HepG2 (cell line): ENCODE results near the gene UNC93A. TPM values are rescaled to one million over a fixed set of nuclear protein-coding genes. Genes with fewer than 3 reads are reported as not detected.

Source experiments
- CEBPG ChIP-seq: IDR thresholded peaks from 2 replicates; pipeline ENCODE4 v1.6.1; 2016
- ISL2 ChIP-seq: sonication (generic); formaldehyde crosslinking; IDR thresholded peaks from 2 replicates; pipeline ENCODE4 v1.5.0; 2020; ENCODE audit warnings: missing genetic modification reagents
- KMT2A ChIP-seq: sonication (generic); formaldehyde crosslinking; IDR thresholded peaks from 2 replicates; pipeline ENCODE4 v1.4.0; 2020; ENCODE audit warnings: missing genetic modification reagents
- MLLT10 ChIP-seq: sonication (generic); formaldehyde crosslinking; IDR thresholded peaks from 2 replicates; pipeline ENCODE4 v1.4.0; 2020; ENCODE audit warnings: missing genetic modification reagents
- PPARG ChIP-seq: conservative IDR thresholded peaks from 2 replicates; pipeline ENCODE4 v1.6.1; 2016; ENCODE audit warnings: missing biosample characterization, missing genetic modification reagents
- REL ChIP-seq: sonication (generic); formaldehyde crosslinking; conservative IDR thresholded peaks from 2 replicates; pipeline ENCODE4 v1.8.0; 2022; ENCODE audit warnings: mild to moderate bottlenecking, missing genetic modification reagents, moderate library complexity
- TBP ChIP-seq: sonication (generic); formaldehyde crosslinking; IDR thresholded peaks from 2 replicates; pipeline ENCODE4 v1.5.0; 2020; ENCODE audit warnings: missing genetic modification reagents
- ZNF280B ChIP-seq: sonication (generic); formaldehyde crosslinking; IDR thresholded peaks from 2 replicates; pipeline ENCODE4 v1.5.0; 2020; ENCODE audit warnings: missing genetic modification reagents, mild to moderate bottlenecking, borderline replicate concordance
- ZNF484 ChIP-seq: sonication (generic); formaldehyde crosslinking; IDR thresholded peaks from 2 replicates; pipeline ENCODE4 v1.5.1; 2020; ENCODE audit warnings: mild to moderate bottlenecking, low read depth, missing genetic modification reagents, borderline replicate concordance
- ZNF83 ChIP-seq: sonication (generic); formaldehyde crosslinking; IDR thresholded peaks from 2 replicates; pipeline ENCODE4 v1.4.0; 2020; ENCODE audit warnings: missing genetic modification reagents, mild to moderate bottlenecking, borderline replicate concordance
- polyA plus RNA-seq, 8 experiments: library from polyadenylated mRNA; depleted of rRNA in 3 of 8; stranded (reverse) in 7 of 8; unstranded in 1 of 8; fragments of >200 nt; fragmentation: Illumina TruSeq in 4 of 8; extraction: Trizol in 4 of 8; gene quantifications; 2 replicates each; pipeline versions ENCODE4 v1.2.1 to v1.2.3, GENCODE V29; 2011 to 2016; ENCODE audit warnings: low read depth in 4 of 8, missing spikeins in 1 of 8, mixed read lengths in 1 of 8; ENCODE audit not compliant: insufficient read depth in 1 of 8
- total RNA-seq, 5 experiments: library from RNA; depleted of rRNA; stranded (reverse); fragments of >200 nt; fragmentation: Illumina TruSeq; extraction: Trizol; gene quantifications; 2 replicates each; pipeline ENCODE4 v1.2.3, GENCODE V29; 2016; ENCODE audit warnings: low read depth in 1 of 5
- TF ChIP-seq, protein P1 (sequence below): sonication (generic); formaldehyde crosslinking; IDR thresholded peaks from 2 replicates; pipeline ENCODE4 v1.4.0; 2020; ENCODE audit warnings: missing genetic modification reagents, borderline replicate concordance
- TF ChIP-seq, protein P2 (sequence below): sonication (generic); formaldehyde crosslinking; conservative IDR thresholded peaks from 2 replicates; pipeline ENCODE4 v1.8.0; 2022; ENCODE audit warnings: low read depth, missing genetic modification reagents
- TF ChIP-seq, protein P3 (sequence below): sonication (generic); formaldehyde crosslinking; IDR thresholded peaks from 2 replicates; pipeline ENCODE4 v1.4.0; 2020; ENCODE audit warnings: missing genetic modification reagents
- TF ChIP-seq, protein P4 (sequence below): sonication (generic); formaldehyde crosslinking; IDR thresholded peaks from 2 replicates; pipeline ENCODE4 v1.4.0; 2020; ENCODE audit warnings: mild to moderate bottlenecking, low read depth, missing genetic modification reagents

Gene UNC93A
- total and polyA plus RNA-seq, 2 of the 13 experiments (the other 11 are each of a cell fraction or from before 2014, with no cell fraction given) = 11.0 to 42.7 TPM

DNA sequence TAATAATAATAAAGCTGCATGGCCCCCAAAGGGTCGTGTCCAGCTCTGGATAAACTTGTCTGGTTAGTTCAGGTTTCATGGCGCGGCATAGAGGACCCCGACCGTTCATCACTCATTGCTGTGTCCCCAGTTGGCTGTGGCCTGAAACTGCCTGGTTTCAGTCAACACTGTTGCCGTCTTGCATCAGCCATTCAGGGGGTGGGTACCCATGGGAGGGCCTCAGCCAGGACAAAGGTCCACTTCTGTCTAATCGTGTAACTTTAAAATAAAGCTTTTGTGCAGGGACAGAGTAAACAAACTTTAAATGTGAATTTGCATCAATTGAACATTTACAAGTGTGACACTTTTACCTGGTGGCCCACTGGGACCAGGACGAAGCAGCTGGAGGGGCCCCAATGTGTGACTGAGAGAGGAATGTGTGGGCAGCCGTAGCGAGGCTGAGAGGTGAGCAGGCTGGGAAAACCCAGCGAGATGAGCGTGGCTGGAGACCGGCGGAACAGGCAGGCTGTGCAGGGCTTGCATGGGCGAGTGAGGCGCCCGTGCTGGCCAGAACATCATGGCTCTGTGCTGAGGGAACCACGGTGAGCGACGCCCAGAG lies 22.3 kb upstream of the UNC93A start (continued):
- TF ChIP-seq REL (CRISPR knock-in tag) (peak; percentile 79; the same call in 1 of the 2 replicates), ZNF83 (0 out of 2 replicates have a peak, but pooled peaks have one; percentile 25), KMT2A (CRISPR knock-in tag) (peak; percentile 82), ZNF484 (CRISPR knock-in tag) (no peak), MLLT10 (CRISPR knock-in tag) (no peak), ISL2 (CRISPR knock-in tag) (peak; percentile 83), ZNF280B (CRISPR knock-in tag) (peak; percentile 55; the same call in 1 of the 2 replicates), PPARG (CRISPR knock-in tag) (peak; percentile 65), CEBPG (peak; percentile 100), TBP (CRISPR knock-in tag) (no peak)
- TF ChIP-seq, protein P1, sequence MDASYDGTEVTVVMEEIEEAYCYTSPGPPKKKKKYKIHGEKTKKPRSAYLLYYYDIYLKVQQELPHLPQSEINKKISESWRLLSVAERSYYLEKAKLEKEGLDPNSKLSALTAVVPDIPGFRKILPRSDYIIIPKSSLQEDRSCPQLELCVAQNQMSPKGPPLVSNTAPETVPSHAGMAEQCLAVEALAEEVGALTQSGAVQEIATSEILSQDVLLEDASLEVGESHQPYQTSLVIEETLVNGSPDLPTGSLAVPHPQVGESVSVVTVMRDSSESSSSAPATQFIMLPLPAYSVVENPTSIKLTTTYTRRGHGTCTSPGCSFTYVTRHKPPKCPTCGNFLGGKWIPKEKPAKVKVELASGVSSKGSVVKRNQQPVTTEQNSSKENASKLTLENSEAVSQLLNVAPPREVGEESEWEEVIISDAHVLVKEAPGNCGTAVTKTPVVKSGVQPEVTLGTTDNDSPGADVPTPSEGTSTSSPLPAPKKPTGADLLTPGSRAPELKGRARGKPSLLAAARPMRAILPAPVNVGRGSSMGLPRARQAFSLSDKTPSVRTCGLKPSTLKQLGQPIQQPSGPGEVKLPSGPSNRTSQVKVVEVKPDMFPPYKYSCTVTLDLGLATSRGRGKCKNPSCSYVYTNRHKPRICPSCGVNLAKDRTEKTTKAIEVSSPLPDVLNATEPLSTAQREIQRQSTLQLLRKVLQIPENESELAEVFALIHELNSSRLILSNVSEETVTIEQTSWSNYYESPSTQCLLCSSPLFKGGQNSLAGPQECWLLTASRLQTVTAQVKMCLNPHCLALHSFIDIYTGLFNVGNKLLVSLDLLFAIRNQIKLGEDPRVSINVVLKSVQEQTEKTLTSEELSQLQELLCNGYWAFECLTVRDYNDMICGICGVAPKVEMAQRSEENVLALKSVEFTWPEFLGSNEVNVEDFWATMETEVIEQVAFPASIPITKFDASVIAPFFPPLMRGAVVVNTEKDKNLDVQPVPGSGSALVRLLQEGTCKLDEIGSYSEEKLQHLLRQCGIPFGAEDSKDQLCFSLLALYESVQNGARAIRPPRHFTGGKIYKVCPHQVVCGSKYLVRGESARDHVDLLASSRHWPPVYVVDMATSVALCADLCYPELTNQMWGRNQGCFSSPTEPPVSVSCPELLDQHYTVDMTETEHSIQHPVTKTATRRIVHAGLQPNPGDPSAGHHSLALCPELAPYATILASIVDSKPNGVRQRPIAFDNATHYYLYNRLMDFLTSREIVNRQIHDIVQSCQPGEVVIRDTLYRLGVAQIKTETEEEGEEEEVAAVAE (CRISPR knock-in tag) = peak; percentile 40; the same call in 1 of the 2 replicates
- TF ChIP-seq, protein P2, sequence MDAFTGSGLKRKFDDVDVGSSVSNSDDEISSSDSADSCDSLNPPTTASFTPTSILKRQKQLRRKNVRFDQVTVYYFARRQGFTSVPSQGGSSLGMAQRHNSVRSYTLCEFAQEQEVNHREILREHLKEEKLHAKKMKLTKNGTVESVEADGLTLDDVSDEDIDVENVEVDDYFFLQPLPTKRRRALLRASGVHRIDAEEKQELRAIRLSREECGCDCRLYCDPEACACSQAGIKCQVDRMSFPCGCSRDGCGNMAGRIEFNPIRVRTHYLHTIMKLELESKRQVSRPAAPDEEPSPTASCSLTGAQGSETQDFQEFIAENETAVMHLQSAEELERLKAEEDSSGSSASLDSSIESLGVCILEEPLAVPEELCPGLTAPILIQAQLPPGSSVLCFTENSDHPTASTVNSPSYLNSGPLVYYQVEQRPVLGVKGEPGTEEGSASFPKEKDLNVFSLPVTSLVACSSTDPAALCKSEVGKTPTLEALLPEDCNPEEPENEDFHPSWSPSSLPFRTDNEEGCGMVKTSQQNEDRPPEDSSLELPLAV (CRISPR knock-in tag) = 0 out of 2 replicates have a peak, but pooled peaks have one; percentile 51
- TF ChIP-seq, protein P3, sequence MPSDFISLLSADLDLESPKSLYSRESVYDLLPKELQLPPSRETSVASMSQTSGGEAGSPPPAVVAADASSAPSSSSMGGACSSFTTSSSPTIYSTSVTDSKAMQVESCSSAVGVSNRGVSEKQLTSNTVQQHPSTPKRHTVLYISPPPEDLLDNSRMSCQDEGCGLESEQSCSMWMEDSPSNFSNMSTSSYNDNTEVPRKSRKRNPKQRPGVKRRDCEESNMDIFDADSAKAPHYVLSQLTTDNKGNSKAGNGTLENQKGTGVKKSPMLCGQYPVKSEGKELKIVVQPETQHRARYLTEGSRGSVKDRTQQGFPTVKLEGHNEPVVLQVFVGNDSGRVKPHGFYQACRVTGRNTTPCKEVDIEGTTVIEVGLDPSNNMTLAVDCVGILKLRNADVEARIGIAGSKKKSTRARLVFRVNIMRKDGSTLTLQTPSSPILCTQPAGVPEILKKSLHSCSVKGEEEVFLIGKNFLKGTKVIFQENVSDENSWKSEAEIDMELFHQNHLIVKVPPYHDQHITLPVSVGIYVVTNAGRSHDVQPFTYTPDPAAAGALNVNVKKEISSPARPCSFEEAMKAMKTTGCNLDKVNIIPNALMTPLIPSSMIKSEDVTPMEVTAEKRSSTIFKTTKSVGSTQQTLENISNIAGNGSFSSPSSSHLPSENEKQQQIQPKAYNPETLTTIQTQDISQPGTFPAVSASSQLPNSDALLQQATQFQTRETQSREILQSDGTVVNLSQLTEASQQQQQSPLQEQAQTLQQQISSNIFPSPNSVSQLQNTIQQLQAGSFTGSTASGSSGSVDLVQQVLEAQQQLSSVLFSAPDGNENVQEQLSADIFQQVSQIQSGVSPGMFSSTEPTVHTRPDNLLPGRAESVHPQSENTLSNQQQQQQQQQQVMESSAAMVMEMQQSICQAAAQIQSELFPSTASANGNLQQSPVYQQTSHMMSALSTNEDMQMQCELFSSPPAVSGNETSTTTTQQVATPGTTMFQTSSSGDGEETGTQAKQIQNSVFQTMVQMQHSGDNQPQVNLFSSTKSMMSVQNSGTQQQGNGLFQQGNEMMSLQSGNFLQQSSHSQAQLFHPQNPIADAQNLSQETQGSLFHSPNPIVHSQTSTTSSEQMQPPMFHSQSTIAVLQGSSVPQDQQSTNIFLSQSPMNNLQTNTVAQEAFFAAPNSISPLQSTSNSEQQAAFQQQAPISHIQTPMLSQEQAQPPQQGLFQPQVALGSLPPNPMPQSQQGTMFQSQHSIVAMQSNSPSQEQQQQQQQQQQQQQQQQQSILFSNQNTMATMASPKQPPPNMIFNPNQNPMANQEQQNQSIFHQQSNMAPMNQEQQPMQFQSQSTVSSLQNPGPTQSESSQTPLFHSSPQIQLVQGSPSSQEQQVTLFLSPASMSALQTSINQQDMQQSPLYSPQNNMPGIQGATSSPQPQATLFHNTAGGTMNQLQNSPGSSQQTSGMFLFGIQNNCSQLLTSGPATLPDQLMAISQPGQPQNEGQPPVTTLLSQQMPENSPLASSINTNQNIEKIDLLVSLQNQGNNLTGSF (CRISPR knock-in tag) = peak; percentile 83
- TF ChIP-seq, protein P4, sequence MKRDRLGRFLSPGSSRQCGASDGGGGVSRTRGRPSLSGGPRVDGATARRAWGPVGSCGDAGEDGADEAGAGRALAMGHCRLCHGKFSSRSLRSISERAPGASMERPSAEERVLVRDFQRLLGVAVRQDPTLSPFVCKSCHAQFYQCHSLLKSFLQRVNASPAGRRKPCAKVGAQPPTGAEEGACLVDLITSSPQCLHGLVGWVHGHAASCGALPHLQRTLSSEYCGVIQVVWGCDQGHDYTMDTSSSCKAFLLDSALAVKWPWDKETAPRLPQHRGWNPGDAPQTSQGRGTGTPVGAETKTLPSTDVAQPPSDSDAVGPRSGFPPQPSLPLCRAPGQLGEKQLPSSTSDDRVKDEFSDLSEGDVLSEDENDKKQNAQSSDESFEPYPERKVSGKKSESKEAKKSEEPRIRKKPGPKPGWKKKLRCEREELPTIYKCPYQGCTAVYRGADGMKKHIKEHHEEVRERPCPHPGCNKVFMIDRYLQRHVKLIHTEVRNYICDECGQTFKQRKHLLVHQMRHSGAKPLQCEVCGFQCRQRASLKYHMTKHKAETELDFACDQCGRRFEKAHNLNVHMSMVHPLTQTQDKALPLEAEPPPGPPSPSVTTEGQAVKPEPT (CRISPR knock-in tag) = peak; percentile 91; the same call in 1 of the 2 replicates
